ENCODE measurements around the gene TESMIN. TPM values are rescaled to one million over a fixed set of nuclear protein-coding genes. Genes with fewer than 3 reads are reported as not detected.

The TESMIN gene
- total and polyA plus RNA-seq, 2 of the 4 experiments (the other 2 are of a cell fraction) = 0.90 to 2.2 TPM

DNA sequence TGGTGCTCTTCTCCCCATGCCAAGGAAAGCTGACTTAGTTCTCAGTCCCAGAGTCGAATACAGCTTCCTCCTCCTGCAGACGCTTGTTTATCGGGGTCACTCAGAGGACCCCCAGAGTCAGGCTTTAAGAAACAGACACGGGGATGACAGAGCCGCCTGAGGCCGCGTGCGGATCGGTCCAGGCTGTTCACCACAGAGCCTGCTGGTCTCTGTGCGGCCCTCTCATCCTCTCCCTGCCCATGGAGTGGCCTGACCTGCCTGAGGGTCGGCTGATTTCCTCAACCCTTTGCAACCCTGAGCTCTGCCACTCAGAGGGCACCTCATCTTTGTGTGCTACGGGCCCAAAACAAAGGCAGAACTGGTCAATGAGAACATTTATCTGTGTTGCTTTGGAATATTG lies 64.8 kb downstream of the TESMIN start:
- H2AFZ ChIP-seq (replicated peaks; ENCODE audit: low read length, poor library complexity) = no peak overlapping the region
- CTCF ChIA-PET = no interaction called here
- no peak overlapping the region for H3K4me2 ChIP-seq (ENCODE audit: low read depth, low read length)
- no peak overlapping the region for H3K4me3 ChIP-seq (ENCODE audit: insufficient read depth, low read depth, low read length)
- no peak overlapping the region for H3K27ac ChIP-seq (ENCODE audit: insufficient read depth, low read length)
- intact Hi-C loops (cut with micrococcal nuclease) = no loop called here
- no peak overlapping the region for H4K5ac ChIP-seq (ENCODE audit: low read depth, low read length)
- ATAC-seq (ENCODE audit: low read depth) (no peak), DNase-seq (no peak)
- no peak overlapping the region for H3K9ac ChIP-seq (ENCODE audit: low read depth, low read length)
- TF ChIP-seq, protein P1, sequence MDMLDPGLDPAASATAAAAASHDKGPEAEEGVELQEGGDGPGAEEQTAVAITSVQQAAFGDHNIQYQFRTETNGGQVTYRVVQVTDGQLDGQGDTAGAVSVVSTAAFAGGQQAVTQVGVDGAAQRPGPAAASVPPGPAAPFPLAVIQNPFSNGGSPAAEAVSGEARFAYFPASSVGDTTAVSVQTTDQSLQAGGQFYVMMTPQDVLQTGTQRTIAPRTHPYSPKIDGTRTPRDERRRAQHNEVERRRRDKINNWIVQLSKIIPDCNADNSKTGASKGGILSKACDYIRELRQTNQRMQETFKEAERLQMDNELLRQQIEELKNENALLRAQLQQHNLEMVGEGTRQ (IDR thresholded peaks at IDR 0.05; ENCODE audit: low read depth, low read length) = no peak
- TF ChIP-seq RAD21 (IDR thresholded peaks at IDR 0.05; ENCODE audit: low read length) (no peak), CHD1 (IDR thresholded peaks at IDR 0.05; ENCODE audit: low read depth, low read length) (no peak), MXI1 (IDR thresholded peaks at IDR 0.05; ENCODE audit: borderline replicate concordance, low read depth, low read length) (no peak), BHLHE40 (IDR thresholded peaks at IDR 0.05; ENCODE audit: low read depth, low read length) (no peak), RCOR1 (IDR thresholded peaks at IDR 0.05; ENCODE audit: insufficient replicate concordance, low read length) (no peak), NFE2L2 (IDR thresholded peaks at IDR 0.05; ENCODE audit: low read depth, low read length) (no peak)
- TF ChIP-seq, protein P2, sequence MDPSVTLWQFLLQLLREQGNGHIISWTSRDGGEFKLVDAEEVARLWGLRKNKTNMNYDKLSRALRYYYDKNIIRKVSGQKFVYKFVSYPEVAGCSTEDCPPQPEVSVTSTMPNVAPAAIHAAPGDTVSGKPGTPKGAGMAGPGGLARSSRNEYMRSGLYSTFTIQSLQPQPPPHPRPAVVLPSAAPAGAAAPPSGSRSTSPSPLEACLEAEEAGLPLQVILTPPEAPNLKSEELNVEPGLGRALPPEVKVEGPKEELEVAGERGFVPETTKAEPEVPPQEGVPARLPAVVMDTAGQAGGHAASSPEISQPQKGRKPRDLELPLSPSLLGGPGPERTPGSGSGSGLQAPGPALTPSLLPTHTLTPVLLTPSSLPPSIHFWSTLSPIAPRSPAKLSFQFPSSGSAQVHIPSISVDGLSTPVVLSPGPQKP (IDR thresholded peaks at IDR 0.05; ENCODE audit: borderline replicate concordance, low read depth, low read length) = no peak
- TF ChIP-seq, protein P3, sequence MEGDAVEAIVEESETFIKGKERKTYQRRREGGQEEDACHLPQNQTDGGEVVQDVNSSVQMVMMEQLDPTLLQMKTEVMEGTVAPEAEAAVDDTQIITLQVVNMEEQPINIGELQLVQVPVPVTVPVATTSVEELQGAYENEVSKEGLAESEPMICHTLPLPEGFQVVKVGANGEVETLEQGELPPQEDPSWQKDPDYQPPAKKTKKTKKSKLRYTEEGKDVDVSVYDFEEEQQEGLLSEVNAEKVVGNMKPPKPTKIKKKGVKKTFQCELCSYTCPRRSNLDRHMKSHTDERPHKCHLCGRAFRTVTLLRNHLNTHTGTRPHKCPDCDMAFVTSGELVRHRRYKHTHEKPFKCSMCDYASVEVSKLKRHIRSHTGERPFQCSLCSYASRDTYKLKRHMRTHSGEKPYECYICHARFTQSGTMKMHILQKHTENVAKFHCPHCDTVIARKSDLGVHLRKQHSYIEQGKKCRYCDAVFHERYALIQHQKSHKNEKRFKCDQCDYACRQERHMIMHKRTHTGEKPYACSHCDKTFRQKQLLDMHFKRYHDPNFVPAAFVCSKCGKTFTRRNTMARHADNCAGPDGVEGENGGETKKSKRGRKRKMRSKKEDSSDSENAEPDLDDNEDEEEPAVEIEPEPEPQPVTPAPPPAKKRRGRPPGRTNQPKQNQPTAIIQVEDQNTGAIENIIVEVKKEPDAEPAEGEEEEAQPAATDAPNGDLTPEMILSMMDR (conservative IDR thresholded peaks at IDR 0.05; ENCODE audit: low read depth, low read length) = no peak
- H3K9me3 ChIP-seq (ENCODE audit: control insufficient read depth, insufficient read depth, low read length) = no peaks in the 10 kb centered on the region
- peaks cover 3% of the 10 kb centered on the region; the same call in 1 of the 2 replicates for H3K4me1 ChIP-seq (ENCODE audit: control insufficient read depth, insufficient read depth, low read length)
- no peak overlapping the region for H2BK120ac ChIP-seq (ENCODE audit: low read depth, low read length)
- no peak overlapping the region for H3K14ac ChIP-seq (replicated peaks; ENCODE audit: low read depth, low read length)
- no peak overlapping the region for H2BK5ac ChIP-seq (ENCODE audit: low read depth, low read length, poor library complexity, severe bottlenecking)
- no peaks in the 10 kb centered on the region; the same call in 1 of the 2 replicates for H3K9me1 ChIP-seq (ENCODE audit: insufficient read depth, low read length)
- no peak overlapping the region for H2AK9ac ChIP-seq (replicated peaks; ENCODE audit: low read depth, low read length, poor library complexity)
- no peaks in the 10 kb centered on the region; the same call in 1 of the 2 replicates for H4K20me1 ChIP-seq (ENCODE audit: insufficient read depth, low read length)
- no peaks in the 10 kb centered on the region for H3K79me1 ChIP-seq (ENCODE audit: low read depth in 1 of 2, low read length in 2 of 2)
- no peak overlapping the region for H3K4ac ChIP-seq (ENCODE audit: low read depth, low read length)
- H2BK15ac ChIP-seq (ENCODE audit: low read depth, low read length) = no peak overlapping the region
- POLR2A ChIA-PET (ENCODE audit: unreplicated experiment) = interaction anchor here (0.5 kb wide), 1 partner anchor 1585 kb away, joined by 6 read pairs; no protein-coding TSS in a partner anchor
- in situ Hi-C loops (cut with MboI; ENCODE audit: low sequenced_read_pairs) = no loop called here
- no peak overlapping the region for H3K18ac ChIP-seq (ENCODE audit: low read depth, low read length)
- WGBS, 2 experiments (ENCODE audit: extremely low coverage in 2 of 2, insufficient read length in 1 of 2) = 86% methylated on average over 8 of the region's 12 CpGs; no CpG with 5 or more reads in 1 of the 2 experiments
- peaks cover 62% of the 10 kb centered on the region for H3K27me3 ChIP-seq (ENCODE audit: control insufficient read depth, insufficient read depth, low read length)
- H4K91ac ChIP-seq (ENCODE audit: insufficient read depth, low read depth, low read length) = no peak overlapping the region
- H3K23ac ChIP-seq (ENCODE audit: low read depth, low read length) = no peak overlapping the region
- H3K36me3 ChIP-seq (ENCODE audit: control insufficient read depth, insufficient read depth, low read length) = no peaks in the 10 kb centered on the region
- H3K56ac ChIP-seq (ENCODE audit: extremely low read depth, insufficient read depth, low read length) = no peak overlapping the region
- H2AK5ac ChIP-seq (ENCODE audit: low read depth, low read length) = no peak overlapping the region
- H4K8ac ChIP-seq (ENCODE audit: low read depth in 2 of 2, low read length in 2 of 2) = no peak overlapping the region
- H2BK20ac ChIP-seq (ENCODE audit: low read depth, low read length) = no peak overlapping the region
- dilution Hi-C loops (cut with HindIII; ENCODE audit: low sequenced_read_pairs, unreplicated experiment) = no loop called here
- no TSS peak for BruUV-seq (replicated peaks)

Data from IMR-90 (cell line).